K562 (cell line): ENCODE data around the gene NAGLU.

Experiments
- CTCF ChIP-seq, 3 experiments: IDR thresholded peaks in 2 of 3; conservative IDR thresholded peaks in 1 of 3; 2 replicates each; pipeline ENCODE4 v1.5.1; 2011 to 2012; ENCODE audit warnings: low read length in 3 of 3, mild to moderate bottlenecking in 3 of 3, control low read depth in 2 of 3, improper control_type of control experiment in 1 of 3, inconsistent platforms in 1 of 3, low read depth in 1 of 3, mixed read lengths in 1 of 3, moderate library complexity in 1 of 3; ENCODE audit not compliant: insufficient read depth in 2 of 3
- HDAC6 ChIP-seq: IDR thresholded peaks from 2 replicates; pipeline ENCODE4 v1.6.1; 2012; ENCODE audit warnings: low read depth, mild to moderate bottlenecking, control low read depth, inconsistent platforms, low read length, moderate library complexity
- TAF15 ChIP-seq: fragments of 200-400 bp; formaldehyde crosslinking; IDR thresholded peaks from 2 replicates; pipeline ENCODE4 v1.6.1; 2017; ENCODE audit warnings: mild to moderate bottlenecking, low read depth, low read length, moderate library complexity

- TF ChIP-seq HDAC6 (no peak), CTCF (IDR thresholded peaks at IDR 0.05 in 2 of 3, conservative IDR thresholded peaks at IDR 0.05 in 1 of 3; ENCODE audit: insufficient read depth in 2 of 3, low read depth in 1 of 3, low read length in 3 of 3) (no peak), TAF15 (no peak)
Observed at GRCh38 chr17:42554250-42555121, 18.4 kb downstream of the NAGLU start.
